Neuron (in vitro differentiated cells): Measurements from ENCODE around the gene SKP1.

ENCODE experiments used
- H2AFZ ChIP-seq: one replicate; pipeline ENCODE4 v1.6.1; 2013; ENCODE audit warnings: low read depth, mild to moderate bottlenecking, inconsistent platforms, low read length, moderate library complexity
- H3K27me3 ChIP-seq: one replicate; pipeline ENCODE4 v1.6.1; 2013; ENCODE audit warnings: low read length; ENCODE audit not compliant: insufficient read depth
- H3K36me3 ChIP-seq: one replicate; pipeline ENCODE4 v1.6.1; 2013; ENCODE audit warnings: low read length; ENCODE audit not compliant: insufficient read depth
- H3K4me1 ChIP-seq: one replicate; pipeline ENCODE4 v1.6.1; 2013; ENCODE audit warnings: low read length; ENCODE audit not compliant: insufficient read depth
- H3K4me3 ChIP-seq: 2 replicates; pipeline ENCODE4 v1.5.1; 2013; ENCODE audit warnings: mild to moderate bottlenecking, low read length, moderate library complexity
- H3K9me3 ChIP-seq: one replicate; pipeline ENCODE4 v1.6.1; 2013; ENCODE audit warnings: low read length

The SKP1 gene

DNA sequence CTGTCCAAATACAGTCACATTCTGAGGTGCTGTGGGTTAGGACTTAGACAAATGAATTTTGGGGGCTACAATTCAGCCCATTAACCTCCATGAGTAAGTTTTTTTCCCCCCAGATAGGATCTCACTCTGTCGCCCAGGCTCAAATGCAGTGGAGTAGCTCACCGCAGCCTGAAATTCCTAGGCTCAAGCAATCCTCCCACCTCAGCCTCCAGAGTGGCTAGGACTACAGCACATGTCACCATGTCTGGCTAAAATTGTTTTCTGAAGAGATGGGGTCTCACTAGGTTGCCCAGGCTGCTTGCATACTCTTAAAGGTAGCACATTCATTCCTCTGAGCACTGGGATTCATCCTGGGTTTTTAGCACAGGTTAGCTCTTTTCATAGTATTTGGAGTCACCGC, 26.9 kb upstream of the SKP1 start:
- Histone ChIP-seq H3K4me3 (no peak overlapping the region), H3K36me3 (peaks cover 67% of the 10 kb centered on the region), H3K27me3 (no peaks in the 10 kb centered on the region), H3K9me3 (no peaks in the 10 kb centered on the region), H2AFZ (no peak overlapping the region), H3K4me1 (no peaks in the 10 kb centered on the region)

DNA sequence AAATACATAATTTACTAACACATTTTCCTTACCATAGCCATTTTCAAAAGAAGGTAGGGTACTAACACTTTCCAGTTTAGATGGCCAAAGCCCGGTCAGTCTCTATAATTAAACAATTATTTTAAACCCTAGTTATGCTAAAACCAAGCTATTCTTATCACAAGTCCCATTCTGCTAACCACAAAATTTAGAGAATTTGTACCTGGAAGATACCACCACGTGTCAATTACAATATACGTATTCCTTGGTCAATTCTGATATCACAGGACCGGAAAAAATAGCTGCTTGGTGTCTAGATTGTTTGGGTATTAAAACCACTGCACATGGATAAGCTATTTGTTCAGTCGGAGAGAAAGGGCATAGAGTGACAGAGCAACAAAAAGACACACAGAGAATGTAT, 18.9 kb upstream of the SKP1 start:
- Histone ChIP-seq H3K4me3 (no peak overlapping the region), H3K27me3 (no peaks in the 10 kb centered on the region), H3K9me3 (no peaks in the 10 kb centered on the region), H3K36me3 (peaks cover 58% of the 10 kb centered on the region), H2AFZ (no peak overlapping the region), H3K4me1 (no peaks in the 10 kb centered on the region)

DNA sequence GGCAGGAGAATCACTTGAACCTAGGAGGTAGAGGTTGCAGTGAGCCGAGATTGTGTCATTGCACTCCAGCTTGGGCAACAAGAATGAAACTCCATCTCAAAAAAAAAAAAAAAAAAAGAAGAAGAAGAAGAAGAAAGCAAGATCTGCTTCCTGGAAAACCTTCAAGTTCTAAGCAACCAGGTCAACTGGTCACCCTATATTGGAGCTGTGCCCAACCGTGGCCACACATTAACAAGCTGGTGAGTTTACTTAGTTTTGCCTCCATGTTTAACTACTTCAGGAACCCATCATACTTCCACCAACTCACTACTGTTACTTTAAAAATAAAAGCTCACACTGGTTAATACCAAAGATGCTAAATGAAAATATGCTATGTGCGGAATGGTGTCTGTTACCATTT, 12.3 kb upstream of the SKP1 start:
- Histone ChIP-seq H2AFZ (no peak overlapping the region), H3K9me3 (no peaks in the 10 kb centered on the region), H3K36me3 (peaks cover 3% of the 10 kb centered on the region), H3K27me3 (no peaks in the 10 kb centered on the region), H3K4me1 (no peaks in the 10 kb centered on the region), H3K4me3 (no peak overlapping the region)

DNA sequence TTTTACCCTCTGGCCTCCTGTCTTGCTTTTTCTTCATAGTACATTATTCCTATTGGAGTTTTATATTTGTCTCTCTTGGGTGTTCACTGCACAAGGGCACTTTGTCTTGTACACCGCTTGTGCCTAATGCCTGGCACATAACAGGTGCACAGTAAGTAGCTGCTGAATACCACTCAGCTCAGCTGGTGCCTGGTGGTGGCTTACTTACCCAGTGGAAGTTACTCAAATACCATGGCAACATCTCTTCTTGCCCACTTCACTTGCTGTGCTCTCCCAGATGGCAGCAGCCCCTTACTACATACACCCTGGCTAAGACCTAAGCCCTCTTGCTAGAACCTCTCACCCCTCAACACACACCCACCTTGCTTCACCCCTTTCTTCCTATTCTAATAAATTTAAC, 11.3 kb upstream of the SKP1 start:
- Histone ChIP-seq H2AFZ (no peak overlapping the region), H3K27me3 (no peaks in the 10 kb centered on the region), H3K9me3 (no peaks in the 10 kb centered on the region), H3K36me3 (peaks cover 3% of the 10 kb centered on the region), H3K4me3 (no peak overlapping the region), H3K4me1 (no peaks in the 10 kb centered on the region)

DNA sequence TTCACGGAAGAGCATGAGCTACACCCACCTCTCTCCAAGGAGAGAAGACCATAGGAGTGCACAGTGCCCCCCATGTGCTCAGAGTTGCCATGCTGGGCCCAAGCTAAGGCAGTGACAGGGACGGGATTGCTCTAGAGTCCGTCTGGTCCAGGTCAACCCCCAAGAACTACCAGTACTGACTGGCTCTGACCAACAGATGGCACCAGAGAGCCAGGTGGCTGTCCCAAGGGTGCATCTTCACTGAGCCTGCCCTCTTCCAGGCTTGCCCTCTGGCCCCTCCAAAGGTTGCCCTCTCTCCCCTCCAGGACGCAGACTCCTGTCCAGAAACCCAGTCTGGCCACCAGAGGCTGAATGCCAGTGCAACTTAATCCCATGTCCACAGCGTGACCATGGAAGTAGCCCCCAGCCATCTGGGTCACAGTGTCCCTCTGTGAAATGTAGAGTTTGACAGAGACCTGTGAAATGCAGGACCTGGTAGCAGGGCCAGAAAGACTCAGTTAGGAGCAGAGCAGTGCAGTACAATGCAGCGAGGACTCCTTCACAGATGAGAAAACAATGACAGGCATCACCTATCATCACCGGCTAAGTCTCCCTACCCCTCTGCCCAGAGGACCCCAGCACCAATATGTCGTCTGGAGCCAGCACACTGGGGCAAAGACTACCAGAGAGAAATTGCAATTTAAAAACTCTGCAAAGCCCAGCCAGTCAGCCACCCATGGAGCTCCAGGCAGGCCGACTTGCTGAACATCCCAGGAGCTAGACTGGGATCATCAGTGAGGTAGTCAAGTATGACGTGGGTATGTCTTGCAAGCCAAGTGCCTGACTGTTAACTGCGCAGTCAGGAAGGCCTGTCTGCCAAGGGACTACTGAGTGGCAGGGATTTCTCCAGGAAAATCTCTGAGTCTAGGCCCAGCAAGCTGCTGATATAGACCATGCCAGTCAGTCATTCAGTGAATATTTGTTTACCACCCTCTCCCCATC, 7.7 kb upstream of the SKP1 start:
- no peaks in the 10 kb centered on the region for H3K27me3 ChIP-seq
- no peaks in the 10 kb centered on the region for H3K9me3 ChIP-seq
- H3K4me1 ChIP-seq = no peaks in the 10 kb centered on the region
- no peak overlapping the region for H3K4me3 ChIP-seq
- H2AFZ ChIP-seq = no peak overlapping the region
- H3K36me3 ChIP-seq = no peaks in the 10 kb centered on the region

DNA sequence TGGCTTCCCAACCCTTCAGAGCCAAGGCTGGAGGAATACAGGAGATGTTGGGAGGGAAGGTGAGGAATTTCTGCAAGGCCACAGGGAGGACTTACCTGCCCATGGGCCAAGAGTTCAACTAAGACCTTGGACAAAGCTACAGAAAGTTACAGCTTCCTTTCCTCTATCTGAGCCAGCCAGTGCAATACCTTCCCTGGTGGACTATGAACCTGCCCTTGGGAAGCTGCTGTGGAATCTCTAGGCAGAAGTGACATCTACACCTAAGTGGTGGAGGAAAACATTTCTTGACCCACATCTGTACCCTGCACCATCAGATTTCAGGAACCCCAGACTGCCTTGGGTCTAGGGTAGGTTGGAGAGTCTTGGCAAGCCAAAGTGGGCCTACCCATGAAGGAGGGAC, 6.7 kb upstream of the SKP1 start:
- Histone ChIP-seq H3K9me3 (no peaks in the 10 kb centered on the region), H2AFZ (no peak overlapping the region), H3K27me3 (no peaks in the 10 kb centered on the region), H3K36me3 (no peaks in the 10 kb centered on the region), H3K4me3 (no peak overlapping the region), H3K4me1 (no peaks in the 10 kb centered on the region)

DNA sequence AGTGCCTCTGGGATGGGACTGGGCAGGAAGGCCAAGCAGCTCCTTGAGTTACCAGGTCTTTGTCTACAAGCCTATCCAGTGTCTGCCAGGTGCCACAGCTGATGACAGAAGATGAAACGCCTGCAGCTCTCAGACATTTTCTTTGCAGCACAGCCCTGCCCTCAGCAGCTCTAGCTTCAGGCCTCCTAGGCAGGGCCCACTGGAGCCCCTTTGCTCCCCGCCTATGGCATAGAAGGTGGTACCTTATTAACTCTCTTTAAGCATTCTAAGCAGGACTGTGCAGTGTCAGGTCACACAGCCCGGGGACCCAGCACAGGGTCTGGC, 1.3 kb upstream of the SKP1 start:
- H2AFZ ChIP-seq = no peak overlapping the region
- H3K27me3 ChIP-seq = no peaks in the 10 kb centered on the region
- H3K9me3 ChIP-seq = no peaks in the 10 kb centered on the region
- peaks cover 23% of the 10 kb centered on the region for H3K4me1 ChIP-seq
- H3K4me3 ChIP-seq = no peak overlapping the region
- peaks cover 7% of the 10 kb centered on the region for H3K36me3 ChIP-seq

DNA sequence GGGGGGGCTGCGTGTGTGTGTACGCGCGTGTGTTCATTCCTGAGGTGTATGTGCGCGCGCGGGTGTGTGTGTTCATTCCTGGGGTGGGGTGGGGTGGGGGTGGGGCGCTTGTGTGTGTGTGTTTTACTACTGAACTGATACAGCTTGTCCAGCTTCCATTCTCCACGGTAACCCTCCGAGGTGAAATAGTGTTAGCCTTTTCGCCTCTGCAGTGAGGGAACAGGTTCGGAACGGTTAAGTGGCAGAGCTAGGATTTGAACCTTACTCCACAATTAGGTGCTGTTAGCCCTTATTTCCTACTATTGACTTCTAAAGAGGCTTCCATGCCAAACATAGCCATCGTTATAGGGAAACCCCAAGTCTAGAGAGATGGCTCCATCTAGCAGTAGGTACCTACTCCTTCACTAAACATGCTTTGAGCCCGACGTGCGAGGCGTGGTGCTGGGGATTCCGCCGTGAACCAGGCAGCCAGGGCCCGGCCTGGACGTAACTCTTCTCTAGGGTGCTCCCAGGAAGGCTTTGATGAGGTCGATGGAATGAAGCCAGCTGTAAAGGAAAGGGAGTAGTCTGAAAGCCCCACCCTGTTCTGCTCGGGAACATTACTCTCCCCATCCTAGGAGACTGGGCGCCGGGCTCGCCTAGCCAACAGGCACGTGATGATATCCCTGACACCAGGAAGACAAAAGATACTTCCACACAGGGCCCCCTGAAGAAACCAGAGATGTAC, 782 bp upstream of the SKP1 start:
- H3K4me3 ChIP-seq = peak overlapping the region; percentile 88
- H3K27me3 ChIP-seq = no peaks in the 10 kb centered on the region
- H3K36me3 ChIP-seq = peaks cover 9% of the 10 kb centered on the region
- peak overlapping the region; percentile 78 for H2AFZ ChIP-seq
- no peaks in the 10 kb centered on the region for H3K9me3 ChIP-seq
- H3K4me1 ChIP-seq = peaks cover 23% of the 10 kb centered on the region

DNA sequence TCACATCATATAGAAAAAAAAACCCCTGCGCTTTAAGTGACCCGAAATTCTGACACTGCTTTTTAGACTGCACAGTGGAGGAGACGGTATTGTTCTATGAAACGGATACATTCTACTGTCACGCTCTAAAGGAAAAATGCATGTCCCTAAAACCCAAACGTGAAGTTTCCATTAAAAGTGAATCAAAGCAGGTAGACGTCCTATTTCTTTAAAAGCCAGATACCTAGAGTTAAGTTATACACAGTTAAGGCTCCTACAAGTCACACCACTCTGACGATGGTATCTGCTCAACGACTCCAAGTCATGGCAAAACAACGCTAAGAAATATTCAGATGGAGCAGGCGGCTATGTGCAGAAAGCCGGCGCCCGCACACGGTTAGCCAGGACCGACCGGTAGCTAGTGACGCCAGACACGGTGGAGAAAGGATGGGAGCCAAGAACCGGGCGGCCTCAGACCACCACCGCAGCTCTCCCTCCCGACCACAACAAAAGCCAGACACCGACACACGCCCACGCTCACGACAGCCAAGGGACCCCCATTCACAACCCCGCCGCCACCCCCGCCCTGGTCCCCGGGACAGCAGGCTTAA, 734 bp downstream of the SKP1 start:
- Histone ChIP-seq H2AFZ (peak overlapping the region; percentile 78), H3K36me3 (peaks cover 24% of the 10 kb centered on the region), H3K4me1 (peaks cover 23% of the 10 kb centered on the region), H3K4me3 (peak overlapping the region; percentile 88), H3K27me3 (no peaks in the 10 kb centered on the region), H3K9me3 (no peaks in the 10 kb centered on the region)

DNA sequence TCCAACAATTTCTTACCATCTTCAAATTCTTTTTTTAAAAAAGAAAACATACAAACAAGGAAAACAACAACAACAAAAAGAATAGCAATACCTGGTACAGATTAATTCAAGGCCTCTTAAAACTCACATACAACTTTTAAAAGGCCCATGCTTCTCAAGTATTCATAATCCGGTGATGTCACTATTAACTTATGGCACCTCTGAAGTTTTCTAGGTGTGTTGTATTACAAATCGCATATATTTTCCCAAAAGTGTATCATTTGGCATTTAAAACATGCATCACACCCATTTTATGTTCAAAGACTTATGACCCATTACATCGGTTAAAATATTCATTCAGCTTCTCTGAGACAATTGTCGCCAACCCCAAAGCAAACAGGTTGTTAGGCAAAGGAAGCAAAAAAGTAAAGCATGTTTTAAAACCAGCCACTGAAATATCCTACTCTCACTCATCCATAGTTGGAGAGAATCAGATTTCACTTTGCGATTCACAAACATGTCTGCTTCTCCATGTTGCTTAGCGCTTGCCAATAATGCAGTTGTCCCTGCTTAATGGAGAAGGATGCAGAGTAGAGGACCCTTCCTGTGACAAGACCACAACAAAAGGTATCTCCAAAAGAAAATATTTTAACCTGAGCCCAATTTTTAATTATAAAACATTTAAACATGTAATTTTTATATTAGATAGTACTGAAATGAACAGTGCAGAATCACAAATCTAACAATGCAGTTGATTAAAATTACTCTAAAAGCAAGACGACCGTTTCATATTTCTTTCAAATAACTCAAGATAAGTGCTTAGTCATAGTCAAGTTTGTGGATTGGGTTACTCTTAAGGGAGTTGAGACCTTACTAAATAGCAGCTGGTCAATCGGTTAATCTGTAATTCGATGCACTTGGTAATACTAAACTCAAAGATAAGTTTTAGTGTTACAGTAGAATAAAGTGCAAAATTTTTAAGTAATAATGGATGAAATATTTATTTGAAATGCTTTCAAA, 1.6 kb downstream of the SKP1 start:
- no peaks in the 10 kb centered on the region for H3K9me3 ChIP-seq
- H3K4me3 ChIP-seq = peak overlapping the region; percentile 88
- H3K27me3 ChIP-seq = no peaks in the 10 kb centered on the region
- H3K36me3 ChIP-seq = peaks cover 33% of the 10 kb centered on the region
- H3K4me1 ChIP-seq = peaks cover 23% of the 10 kb centered on the region
- no peak overlapping the region for H2AFZ ChIP-seq

DNA sequence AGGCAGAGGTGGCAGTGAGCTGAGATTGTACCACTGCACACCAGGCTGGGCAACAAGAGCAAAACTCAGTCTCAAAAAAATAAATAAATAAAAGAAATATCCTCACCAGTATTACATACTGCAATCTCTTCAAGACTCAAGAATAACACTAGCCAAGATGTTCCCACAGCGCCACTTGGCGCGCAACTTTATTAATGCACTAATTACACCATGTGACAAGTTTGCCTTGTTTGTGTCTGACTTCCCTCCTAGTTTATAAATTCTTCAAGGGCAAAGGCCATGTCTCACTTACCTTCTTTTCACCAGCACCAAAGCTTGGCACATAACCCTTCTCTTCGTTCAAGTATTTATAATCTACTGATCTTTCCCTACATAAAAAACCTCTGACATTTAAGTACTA, 4.8 kb downstream of the SKP1 start:
- peaks cover 55% of the 10 kb centered on the region for H3K36me3 ChIP-seq
- no peaks in the 10 kb centered on the region for H3K27me3 ChIP-seq
- H3K4me3 ChIP-seq = no peak overlapping the region
- peaks cover 14% of the 10 kb centered on the region for H3K4me1 ChIP-seq
- H3K9me3 ChIP-seq = no peaks in the 10 kb centered on the region
- H2AFZ ChIP-seq = no peak overlapping the region

DNA sequence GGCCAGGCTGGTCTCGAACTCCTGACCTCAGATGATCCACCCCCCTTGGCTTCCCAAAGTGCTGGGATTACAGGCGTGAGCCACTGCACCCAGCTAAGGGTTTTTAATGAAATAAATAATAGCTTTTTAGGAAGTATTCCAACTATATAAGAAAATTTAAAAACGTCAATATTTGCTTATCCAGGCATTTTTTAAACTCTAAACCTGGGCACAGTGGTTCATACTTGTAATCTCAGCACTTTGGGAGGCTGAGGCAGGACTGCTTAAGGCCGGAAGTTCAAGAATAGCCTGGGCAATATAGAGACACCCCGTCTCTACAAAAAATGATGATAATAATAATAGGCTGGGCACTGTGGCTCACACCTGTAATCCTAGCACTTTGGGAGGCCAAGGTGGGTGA, 14.2 kb downstream of the SKP1 start:
- Histone ChIP-seq H2AFZ (no peak overlapping the region), H3K36me3 (peaks cover 77% of the 10 kb centered on the region), H3K27me3 (no peaks in the 10 kb centered on the region), H3K4me3 (no peak overlapping the region), H3K4me1 (no peaks in the 10 kb centered on the region), H3K9me3 (peaks cover 7% of the 10 kb centered on the region)
